ENCODE data around the gene LCK.

GRCh38 chr1:32216566-32216965 lies 34.5 kb upstream of the LCK start:
- TF ChIP-seq CTCF (IDR thresholded peaks at IDR 0.05): no peak
- TF ChIP-seq, protein P1, sequence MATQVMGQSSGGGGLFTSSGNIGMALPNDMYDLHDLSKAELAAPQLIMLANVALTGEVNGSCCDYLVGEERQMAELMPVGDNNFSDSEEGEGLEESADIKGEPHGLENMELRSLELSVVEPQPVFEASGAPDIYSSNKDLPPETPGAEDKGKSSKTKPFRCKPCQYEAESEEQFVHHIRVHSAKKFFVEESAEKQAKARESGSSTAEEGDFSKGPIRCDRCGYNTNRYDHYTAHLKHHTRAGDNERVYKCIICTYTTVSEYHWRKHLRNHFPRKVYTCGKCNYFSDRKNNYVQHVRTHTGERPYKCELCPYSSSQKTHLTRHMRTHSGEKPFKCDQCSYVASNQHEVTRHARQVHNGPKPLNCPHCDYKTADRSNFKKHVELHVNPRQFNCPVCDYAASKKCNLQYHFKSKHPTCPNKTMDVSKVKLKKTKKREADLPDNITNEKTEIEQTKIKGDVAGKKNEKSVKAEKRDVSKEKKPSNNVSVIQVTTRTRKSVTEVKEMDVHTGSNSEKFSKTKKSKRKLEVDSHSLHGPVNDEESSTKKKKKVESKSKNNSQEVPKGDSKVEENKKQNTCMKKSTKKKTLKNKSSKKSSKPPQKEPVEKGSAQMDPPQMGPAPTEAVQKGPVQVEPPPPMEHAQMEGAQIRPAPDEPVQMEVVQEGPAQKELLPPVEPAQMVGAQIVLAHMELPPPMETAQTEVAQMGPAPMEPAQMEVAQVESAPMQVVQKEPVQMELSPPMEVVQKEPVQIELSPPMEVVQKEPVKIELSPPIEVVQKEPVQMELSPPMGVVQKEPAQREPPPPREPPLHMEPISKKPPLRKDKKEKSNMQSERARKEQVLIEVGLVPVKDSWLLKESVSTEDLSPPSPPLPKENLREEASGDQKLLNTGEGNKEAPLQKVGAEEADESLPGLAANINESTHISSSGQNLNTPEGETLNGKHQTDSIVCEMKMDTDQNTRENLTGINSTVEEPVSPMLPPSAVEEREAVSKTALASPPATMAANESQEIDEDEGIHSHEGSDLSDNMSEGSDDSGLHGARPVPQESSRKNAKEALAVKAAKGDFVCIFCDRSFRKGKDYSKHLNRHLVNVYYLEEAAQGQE (IDR thresholded peaks at IDR 0.05; ENCODE audit: insufficient read depth in 1 of 2, low read depth in 2 of 2, low read length in 1 of 2): no peak
- TF ChIP-seq TCF7L2 (IDR thresholded peaks at IDR 0.05; ENCODE audit: low read depth, low read length): no peak
- no peak for TF ChIP-seq SIN3A (IDR thresholded peaks at IDR 0.05; ENCODE audit: borderline replicate concordance, insufficient read depth, low read depth, low read length)
- TF ChIP-seq POLR2AphosphoS5 (IDR thresholded peaks at IDR 0.05; ENCODE audit: low read depth, low read length): no peak

Data from Panc1 (cell line).